Activated CD8-positive, alpha-beta memory T cell treated with anti-CD3 and anti-CD28 coated beads for 4 hours (primary cell): Measurements from ENCODE around the gene RNF40.
"Not testable (repeated sequence)": the region's sequence is repeated elsewhere in the genome, so short reads cannot be mapped to it uniquely, and the experiment has no call there.

ENCODE experiments used
- DNase-seq, 2 donors: peaks; one replicate each; pipeline ENCODE4 v3.0.0-alpha.2; 2020; ENCODE audit warnings: low read depth in 2 of 2

Gene RNF40

DNA sequence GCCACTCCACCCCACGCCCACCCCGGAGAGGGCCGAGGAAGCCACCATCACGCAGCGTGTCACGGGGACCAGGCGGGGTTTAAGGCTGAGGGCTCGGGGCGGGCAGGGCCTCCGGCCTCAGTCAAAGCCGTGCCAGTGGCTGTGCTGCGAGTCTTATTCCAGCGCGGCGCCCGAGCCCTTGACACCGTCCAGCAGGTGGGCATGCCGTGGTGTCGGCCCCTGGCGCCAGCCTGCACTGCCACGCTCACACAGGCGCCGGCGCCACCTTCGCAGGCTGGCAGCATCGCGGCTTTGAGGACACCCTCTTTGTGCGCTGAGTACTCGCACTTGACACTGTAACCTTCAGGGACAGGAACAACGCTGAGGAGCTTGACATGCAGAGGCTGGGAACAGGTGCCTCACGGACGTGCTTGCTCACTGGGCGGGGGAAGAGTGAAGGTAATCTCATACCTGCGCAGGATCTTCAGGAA is 58.9 kb downstream of the RNF40 start:
- no peak for DNase-seq

DNA sequence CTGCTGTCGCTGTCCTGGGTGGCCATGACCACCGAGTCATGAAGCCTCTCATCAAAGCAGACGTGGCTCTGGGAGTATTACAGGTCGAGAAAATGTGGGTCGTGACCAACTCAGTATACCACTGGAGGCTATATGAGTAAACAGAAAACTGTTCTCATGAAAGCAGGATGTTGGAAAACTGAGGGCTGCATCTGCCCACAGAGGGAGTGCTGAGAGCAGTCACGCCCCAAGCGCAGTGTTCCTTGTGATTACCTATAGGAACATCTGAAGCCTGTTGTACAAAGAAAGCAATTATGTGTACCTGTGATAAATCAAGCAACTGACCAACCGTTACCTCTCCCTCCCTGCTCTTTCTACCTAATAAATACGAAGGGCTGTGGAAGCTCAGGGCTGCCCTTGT is 59.3 kb downstream of the RNF40 start:
- not testable (repeated sequence) for DNase-seq

DNA sequence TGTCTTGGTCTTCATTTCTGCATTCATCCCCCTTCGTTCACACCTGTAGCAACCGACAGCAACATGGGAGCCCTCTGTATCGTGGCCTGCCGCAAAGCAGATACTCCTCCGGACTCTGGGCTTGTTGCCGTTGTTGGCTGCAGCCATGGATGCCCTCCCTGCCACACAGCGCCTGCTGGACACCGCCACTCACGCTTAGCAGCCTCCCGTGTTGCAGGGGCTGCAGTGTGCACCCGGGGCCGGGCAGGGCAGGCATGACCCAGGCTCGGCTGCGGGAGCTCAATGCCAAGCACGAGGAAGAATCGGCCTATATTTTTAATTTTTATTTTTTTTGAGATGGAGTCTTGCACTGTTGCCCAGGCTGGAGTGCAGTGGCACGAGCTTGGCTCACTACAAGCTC is 59.8 kb downstream of the RNF40 start:
- no peak for DNase-seq
